Urinary bladder (tissue), 4 donors: ENCODE data around the gene SLC6A12. TPM values are rescaled to one million over a fixed set of nuclear protein-coding genes. Genes with fewer than 3 reads are reported as not detected.
"Not testable (repeated sequence)": the region's sequence is repeated elsewhere in the genome, so short reads cannot be mapped to it uniquely, and the experiment has no call there.

Experiments
- DNase-seq: peaks from one replicate; pipeline ENCODE4 v3.0.0-alpha.2; 2015; ENCODE audit errors: extremely low spot score
- H3K27ac ChIP-seq: one replicate; pipeline ENCODE4 v1.5.1; 2013; ENCODE audit warnings: low read depth, mild to moderate bottlenecking, moderate library complexity
- H3K36me3 ChIP-seq: one replicate; pipeline ENCODE4 v1.6.1; 2013; ENCODE audit warnings: mild to moderate bottlenecking, moderate library complexity; ENCODE audit not compliant: insufficient read depth
- H3K4me1 ChIP-seq: one replicate; pipeline ENCODE4 v1.6.1; 2013; ENCODE audit warnings: mild to moderate bottlenecking, moderate library complexity; ENCODE audit not compliant: insufficient read depth
- H3K4me3 ChIP-seq: one replicate; pipeline ENCODE4 v1.5.1; 2013; ENCODE audit warnings: low read depth, low read length
- WGBS: extraction: QIAGEN DNeasy Blood & Tissue Kit; methylation state at CpG from one replicate; pipeline ENCODE4 v1.1.7; 2013; 5-methylcytosine and 5-hydroxymethylcytosine counted together
- polyA plus RNA-seq: library from polyadenylated mRNA; stranded (reverse); fragments of 200-250 nt; gene quantifications from one replicate; pipeline ENCODE4 v1.2.3, GENCODE V29; 2013
- total RNA-seq: library from RNA; depleted of rRNA; stranded (reverse); fragments of >200 nt; gene quantifications from one replicate; pipeline ENCODE4 v1.2.3, GENCODE V29; 2014
- donor health status: healthy with polysubstance abuse.
- donor health status: healthy.

SLC6A12 gene
- total and polyA plus RNA-seq, 2 donors, result 0.21 to 1.5 TPM

DNA sequence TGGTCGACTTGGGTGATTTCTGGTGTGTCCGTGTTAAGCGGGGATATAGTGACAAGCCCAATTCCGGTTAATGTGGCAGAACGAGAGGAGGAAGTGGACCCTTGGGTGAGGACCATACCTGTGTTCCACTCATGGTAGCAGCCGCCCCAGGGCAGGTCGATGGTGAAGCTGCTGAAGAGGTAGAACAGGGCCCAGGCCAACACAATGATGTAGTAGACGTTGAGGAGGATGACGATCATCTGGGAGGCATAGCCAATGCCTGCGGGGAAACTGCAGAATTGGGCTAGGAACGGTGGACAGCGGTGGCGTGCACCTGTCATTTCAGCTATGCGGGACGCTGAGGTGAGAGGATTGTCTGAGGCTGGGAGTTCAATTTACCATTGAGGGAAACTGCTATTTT is 28.5 kb upstream of the SLC6A12 start:
- Histone ChIP-seq H3K27ac (no peak overlapping the region), H3K4me3 (no peak overlapping the region), H3K4me1 (no peaks in the 10 kb centered on the region), H3K36me3 (no peaks in the 10 kb centered on the region)
- DNase-seq, result no peak
- WGBS, result 93% methylated on average over 15 of the region's 15 CpGs

- Histone ChIP-seq H3K27ac (no peak overlapping the region), H3K4me3 (no peak overlapping the region), H3K36me3 (no peaks in the 10 kb centered on the region), H3K4me1 (no peaks in the 10 kb centered on the region)
- DNase-seq, result no peak
- WGBS, result 90% methylated on average over 9 of the region's 9 CpGs
Observed at GRCh38 chr12:241266-241665, 27.3 kb upstream of the SLC6A12 start.

GRCh38 chr12:240566-240965 is 26.6 kb upstream of the SLC6A12 start:
- Histone ChIP-seq H3K36me3 (no peaks in the 10 kb centered on the region), H3K4me1 (no peaks in the 10 kb centered on the region), H3K4me3 (no peak overlapping the region), H3K27ac (no peak overlapping the region)
- DNase-seq, result no peak
- 90% methylated on average over 9 of the region's 9 CpGs for WGBS

DNA sequence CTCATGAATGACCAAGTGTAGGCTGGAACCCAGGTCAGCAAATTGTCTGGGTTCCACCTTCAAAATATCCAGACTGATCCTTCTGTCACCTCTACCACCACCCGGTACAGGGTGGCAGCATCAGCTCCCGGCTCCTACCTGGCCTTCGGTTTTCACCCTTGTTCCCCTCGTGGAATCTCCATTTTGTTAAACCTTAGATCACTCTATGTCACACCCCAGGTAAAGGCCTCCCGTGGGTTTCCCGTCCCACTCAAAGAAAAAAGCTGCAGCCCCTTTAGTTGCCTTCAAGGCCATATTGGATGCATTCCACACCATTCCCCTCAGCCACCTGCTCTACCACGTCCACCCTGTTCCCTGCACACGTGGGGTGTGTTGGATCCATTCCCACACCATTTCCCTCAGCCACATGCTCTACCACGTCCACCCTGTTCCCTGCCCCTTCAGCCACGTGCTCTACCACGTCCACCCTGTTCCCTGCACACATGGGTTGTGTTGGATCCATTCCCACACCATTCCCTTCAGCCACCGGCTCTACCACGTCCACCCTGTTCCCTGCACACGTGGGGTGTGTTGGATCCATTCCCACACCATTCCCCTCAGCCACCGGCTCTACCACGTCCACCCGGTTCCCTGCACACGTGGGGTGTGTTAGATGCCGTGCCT is 24.9 kb upstream of the SLC6A12 start:
- H3K27ac ChIP-seq, result no peak overlapping the region
- H3K4me3 ChIP-seq, result no peak overlapping the region
- no peaks in the 10 kb centered on the region for H3K4me1 ChIP-seq
- H3K36me3 ChIP-seq, result no peaks in the 10 kb centered on the region
- 67% methylated on average over 19 of the region's 19 CpGs for WGBS
- no peak for DNase-seq

DNA sequence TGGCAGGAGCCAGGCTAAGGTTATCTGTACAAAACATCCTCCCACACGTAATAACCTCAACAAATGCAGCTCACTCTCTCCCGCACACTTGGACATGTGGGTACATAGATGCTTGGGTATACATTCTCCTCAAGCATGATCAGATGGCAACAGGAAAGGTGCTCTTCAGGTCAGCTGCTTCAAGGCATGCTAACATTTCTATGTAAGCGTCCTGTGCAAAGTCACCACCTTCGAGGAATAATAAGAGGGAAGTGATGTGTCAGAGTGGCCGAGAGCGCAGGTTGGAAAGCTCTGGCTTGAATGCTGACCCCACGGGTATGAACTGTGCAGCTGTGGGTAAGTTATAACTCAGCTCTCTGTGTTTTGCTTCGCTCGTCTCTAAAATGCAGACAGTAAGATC is 24.2 kb upstream of the SLC6A12 start:
- no peak for DNase-seq
- Histone ChIP-seq H3K36me3 (no peaks in the 10 kb centered on the region), H3K4me3 (no peak overlapping the region), H3K27ac (no peak overlapping the region), H3K4me1 (no peaks in the 10 kb centered on the region)
- WGBS, result 86% methylated on average over 9 of the region's 9 CpGs

- 86% methylated on average over 13 of the region's 13 CpGs for WGBS
- Histone ChIP-seq H3K4me3 (no peak overlapping the region), H3K4me1 (no peaks in the 10 kb centered on the region), H3K36me3 (no peaks in the 10 kb centered on the region), H3K27ac (no peak overlapping the region)
- DNase-seq, result no peak
Observed at GRCh38 chr12:237026-237815, 23.3 kb upstream of the SLC6A12 start.

DNA sequence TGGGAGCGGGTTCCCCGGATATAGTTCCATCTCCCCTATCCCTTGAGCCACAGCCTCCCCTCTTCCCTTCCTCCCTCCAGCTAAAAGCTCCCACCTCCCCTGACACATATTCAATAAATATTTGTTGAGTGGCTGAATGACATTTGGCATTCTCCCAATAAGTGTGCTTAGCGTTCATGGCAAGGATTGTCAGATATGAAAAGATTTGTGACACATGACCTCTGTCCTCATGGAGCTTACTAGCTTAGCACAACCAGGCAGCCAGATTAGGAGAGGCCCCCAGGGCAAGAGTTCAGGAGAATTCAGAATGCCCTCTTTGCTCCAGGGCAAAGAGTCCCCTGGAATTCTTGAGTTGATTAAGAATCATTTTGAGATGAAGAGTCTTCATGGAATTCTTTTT is 22.5 kb upstream of the SLC6A12 start:
- H3K36me3 ChIP-seq, result no peaks in the 10 kb centered on the region
- H3K4me1 ChIP-seq, result no peaks in the 10 kb centered on the region
- H3K4me3 ChIP-seq, result no peak overlapping the region
- no peak for DNase-seq
- H3K27ac ChIP-seq, result no peak overlapping the region
- 79% methylated on average over 3 of the region's 3 CpGs for WGBS

- H3K27ac ChIP-seq, DNase-seq, H3K4me3 ChIP-seq, H3K4me1 ChIP-seq, H3K36me3 ChIP-seq: not testable (repeated sequence)
- 91% methylated on average over 4 of the region's 4 CpGs for WGBS
Observed at GRCh38 chr12:235967-236366, 22.0 kb upstream of the SLC6A12 start.

- no peak overlapping the region for H3K27ac ChIP-seq
- H3K4me3 ChIP-seq, result no peak overlapping the region
- no peaks in the 10 kb centered on the region for H3K4me1 ChIP-seq
- no peaks in the 10 kb centered on the region for H3K36me3 ChIP-seq
- no peak for DNase-seq
- WGBS, result 96% methylated on average over 10 of the region's 10 CpGs
Observed at GRCh38 chr12:234891-235415, 21.0 kb upstream of the SLC6A12 start.

DNA sequence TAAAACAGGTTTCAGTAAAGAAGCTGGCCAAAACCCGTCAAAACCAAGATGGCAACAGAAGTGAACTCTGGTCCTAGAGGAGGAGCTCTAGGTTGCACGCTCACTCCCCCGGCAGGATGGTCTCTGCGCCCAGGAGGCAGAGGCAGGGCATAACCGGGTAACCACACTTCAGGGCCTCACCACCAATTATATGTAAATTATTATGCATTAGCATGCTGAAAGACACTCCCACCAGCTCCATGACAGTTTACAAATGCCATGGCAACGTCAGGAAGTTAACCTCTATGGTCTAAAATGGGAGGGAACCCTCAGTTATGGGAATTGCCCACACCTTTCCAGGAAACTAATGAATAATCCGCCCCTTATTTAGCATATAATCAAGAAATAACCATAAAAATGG is 20.1 kb upstream of the SLC6A12 start:
- no peaks in the 10 kb centered on the region for H3K36me3 ChIP-seq
- DNase-seq, result no peak
- no peak overlapping the region for H3K27ac ChIP-seq
- 76% methylated on average over 7 of the region's 7 CpGs for WGBS
- H3K4me1 ChIP-seq, result no peaks in the 10 kb centered on the region
- H3K4me3 ChIP-seq, result no peak overlapping the region

GRCh38 chr12:233615-233968 is 19.6 kb upstream of the SLC6A12 start:
- H3K4me1 ChIP-seq, result no peaks in the 10 kb centered on the region
- H3K27ac ChIP-seq, result no peak overlapping the region
- no peak for DNase-seq
- no peak overlapping the region for H3K4me3 ChIP-seq
- no peaks in the 10 kb centered on the region for H3K36me3 ChIP-seq
- 67% methylated on average over 3 of the region's 3 CpGs for WGBS

DNA sequence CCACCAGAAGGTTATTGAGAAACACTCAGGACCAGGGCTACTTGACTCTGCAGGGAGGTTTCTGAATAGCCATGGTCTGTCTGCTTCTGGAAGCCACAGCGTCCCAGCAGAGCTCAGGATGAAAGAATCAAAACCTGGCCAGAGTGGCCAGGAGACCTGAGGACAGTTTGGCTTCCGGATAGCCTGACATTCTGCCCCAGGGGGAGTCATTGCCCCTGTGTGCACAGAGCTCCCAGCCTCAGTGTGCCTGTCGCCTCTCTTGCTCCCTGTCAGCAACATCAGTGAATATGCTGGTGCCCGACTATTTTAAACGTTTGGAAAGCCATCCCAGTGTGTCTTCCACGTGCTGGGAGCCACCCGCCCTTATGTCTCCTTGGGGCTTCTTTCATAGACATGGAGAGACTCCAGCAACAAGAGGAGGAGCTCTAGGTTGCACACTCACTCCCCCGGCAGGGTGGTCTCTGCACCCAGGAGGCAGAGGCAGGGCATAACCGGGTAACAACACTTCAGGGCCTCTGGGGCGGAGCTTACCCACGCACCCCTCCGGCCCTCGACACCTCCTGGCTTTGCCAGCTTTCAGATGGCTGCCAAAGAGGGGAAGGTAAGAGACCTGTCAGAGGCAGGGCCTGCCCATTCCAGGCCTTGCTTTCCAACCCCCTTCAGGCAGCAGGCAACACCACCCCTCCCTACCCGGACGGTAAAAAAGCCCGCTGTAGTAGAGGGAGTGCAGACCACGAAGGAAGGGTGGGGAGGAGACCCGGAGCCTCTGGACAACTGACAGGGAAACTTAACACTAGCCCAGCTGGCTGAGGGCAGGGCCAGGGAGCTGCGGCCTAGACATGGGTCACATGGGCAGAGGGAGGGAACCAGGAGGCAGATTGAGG is 19.0 kb upstream of the SLC6A12 start:
- DNase-seq, result no peak
- no peaks in the 10 kb centered on the region for H3K36me3 ChIP-seq
- H3K4me3 ChIP-seq, result no peak overlapping the region
- H3K27ac ChIP-seq, result no peak overlapping the region
- 36% methylated on average over 19 of the region's 19 CpGs for WGBS
- H3K4me1 ChIP-seq, result no peaks in the 10 kb centered on the region

DNA sequence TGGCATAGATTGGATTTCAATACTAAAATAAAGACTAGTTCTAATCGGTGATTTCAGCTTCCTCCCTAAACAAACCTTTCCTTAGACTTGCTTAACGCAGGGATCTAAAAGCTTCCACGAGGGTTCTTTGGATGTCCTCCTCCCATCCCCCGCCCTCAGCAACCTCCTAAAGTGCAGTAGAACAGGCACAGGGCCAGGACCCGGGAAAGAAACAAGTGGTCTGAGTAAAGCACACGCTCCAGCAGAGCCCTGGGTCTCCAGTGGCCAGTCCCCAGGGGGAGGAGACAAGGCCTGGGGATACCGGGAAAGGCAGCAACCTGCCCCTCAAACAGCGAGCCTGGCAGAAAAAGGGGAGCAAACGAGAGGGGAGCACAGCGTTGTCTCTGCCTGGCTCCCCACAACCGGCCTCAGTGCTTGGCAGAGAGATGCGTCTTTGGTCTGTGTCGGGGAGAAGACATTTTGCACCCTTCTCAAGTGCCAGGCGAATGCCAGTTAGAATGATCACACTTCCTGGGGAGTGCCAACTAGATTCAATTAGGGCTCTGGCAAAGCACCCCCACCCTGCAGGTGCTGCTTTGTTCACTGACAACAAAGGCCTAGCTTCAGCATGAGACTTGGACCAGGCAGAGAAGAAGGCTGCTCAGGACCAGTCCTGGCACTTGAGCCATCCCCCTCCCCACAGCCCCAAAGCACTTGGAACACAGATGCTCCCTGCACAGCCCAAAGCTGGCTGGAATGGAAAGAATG is 17.1 kb upstream of the SLC6A12 start:
- 56% methylated on average over 14 of the region's 14 CpGs for WGBS
- DNase-seq, result no peak
- Histone ChIP-seq H3K4me1 (no peaks in the 10 kb centered on the region), H3K27ac (no peak overlapping the region), H3K4me3 (no peak overlapping the region), H3K36me3 (no peaks in the 10 kb centered on the region)
